Smooth muscle cell (in vitro differentiated cells): Measurements from ENCODE around the gene IFT20. TPM values are rescaled to one million over a fixed set of nuclear protein-coding genes. Genes with fewer than 3 reads are reported as not detected.

ENCODE experiments used
- DNase-seq: peaks from one replicate; lab custom pipeline; 2025; ENCODE audit not compliant: unreplicated experiment; lab: John Stamatoyannopoulos, UW
- H2AFZ ChIP-seq: fragments of 200-600 bp; sonication (generic); 2 replicates; pipeline ENCODE4 v1.6.0; 2016; ENCODE audit warnings: antibody characterized with exemption, low read depth, mild to moderate bottlenecking
- H3F3A ChIP-seq: fragments of 200-600 bp; sonication (generic); 2 replicates; pipeline ENCODE4 v1.6.0; 2017; ENCODE audit warnings: antibody characterized with exemption, low read depth
- H3K27ac ChIP-seq: fragments of 200-600 bp; sonication (generic); 2 replicates; pipeline ENCODE4 v1.5.1; 2016; ENCODE audit warnings: low read depth, mild to moderate bottlenecking
- H3K27me3 ChIP-seq: fragments of 200-600 bp; sonication (generic); 2 replicates; pipeline ENCODE4 v1.6.1; 2016; ENCODE audit warnings: low read depth, mild to moderate bottlenecking
- H3K36me3 ChIP-seq: fragments of 200-600 bp; sonication (generic); 2 replicates; pipeline ENCODE4 v1.5.1; 2016; ENCODE audit warnings: low read depth
- H3K4me1 ChIP-seq: fragments of 200-600 bp; sonication (generic); 2 replicates; pipeline ENCODE4 v1.5.1; 2016; ENCODE audit warnings: low read depth
- H3K4me2 ChIP-seq: fragments of 200-600 bp; sonication (generic); 2 replicates; pipeline ENCODE4 v1.6.0; 2016; ENCODE audit warnings: mild to moderate bottlenecking
- H3K4me3 ChIP-seq: fragments of 200-600 bp; sonication (generic); 2 replicates; pipeline ENCODE4 v1.5.1; 2016; ENCODE audit warnings: mild to moderate bottlenecking
- H3K79me2 ChIP-seq: fragments of 200-600 bp; sonication (generic); 2 replicates; pipeline ENCODE4 v1.6.0; 2016; ENCODE audit warnings: low read depth, mild to moderate bottlenecking
- H3K9ac ChIP-seq: fragments of 200-600 bp; sonication (generic); 2 replicates; pipeline ENCODE4 v1.6.0; 2016; ENCODE audit warnings: low read depth
- H3K9me3 ChIP-seq: fragments of 200-600 bp; sonication (generic); replicated peaks from 2 replicates; pipeline ENCODE4 v1.5.1; 2016; ENCODE audit warnings: low read depth
- H4K20me1 ChIP-seq: fragments of 200-600 bp; sonication (generic); 2 replicates; pipeline ENCODE4 v1.6.0; 2016; ENCODE audit warnings: low read depth
- WGBS: methylation state at CpG from one replicate; pipeline ENCODE4 v1.1.7; 2016; ENCODE audit warnings: low lambda C conversion rate; 5-methylcytosine and 5-hydroxymethylcytosine counted together
- polyA plus RNA-seq: library from polyadenylated mRNA; unstranded; fragments of >200 nt; fragmentation: Nextera tagmentation; extraction: Ambion mirVana; gene quantifications from 2 replicates; pipeline ENCODE4 v1.2.1, GENCODE V29; 2016
- total RNA-seq: library from RNA; depleted of rRNA; stranded (reverse); fragments of >200 nt; gene quantifications from 2 replicates; pipeline ENCODE4 v1.2.3, GENCODE V29; 2014
- TF ChIP-seq, protein P1 (sequence below): fragments of 200-600 bp; sonication (generic); IDR thresholded peaks from 2 replicates; pipeline ENCODE4 v1.5.1; 2017; ENCODE audit warnings: borderline replicate concordance, mild to moderate bottlenecking, antibody characterized with exemption; ENCODE audit not compliant: insufficient read depth, poor library complexity, severe bottlenecking

The IFT20 gene
- total and polyA plus RNA-seq, 2 experiments from 2014 or later: 49.8 to 88.9 TPM

DNA sequence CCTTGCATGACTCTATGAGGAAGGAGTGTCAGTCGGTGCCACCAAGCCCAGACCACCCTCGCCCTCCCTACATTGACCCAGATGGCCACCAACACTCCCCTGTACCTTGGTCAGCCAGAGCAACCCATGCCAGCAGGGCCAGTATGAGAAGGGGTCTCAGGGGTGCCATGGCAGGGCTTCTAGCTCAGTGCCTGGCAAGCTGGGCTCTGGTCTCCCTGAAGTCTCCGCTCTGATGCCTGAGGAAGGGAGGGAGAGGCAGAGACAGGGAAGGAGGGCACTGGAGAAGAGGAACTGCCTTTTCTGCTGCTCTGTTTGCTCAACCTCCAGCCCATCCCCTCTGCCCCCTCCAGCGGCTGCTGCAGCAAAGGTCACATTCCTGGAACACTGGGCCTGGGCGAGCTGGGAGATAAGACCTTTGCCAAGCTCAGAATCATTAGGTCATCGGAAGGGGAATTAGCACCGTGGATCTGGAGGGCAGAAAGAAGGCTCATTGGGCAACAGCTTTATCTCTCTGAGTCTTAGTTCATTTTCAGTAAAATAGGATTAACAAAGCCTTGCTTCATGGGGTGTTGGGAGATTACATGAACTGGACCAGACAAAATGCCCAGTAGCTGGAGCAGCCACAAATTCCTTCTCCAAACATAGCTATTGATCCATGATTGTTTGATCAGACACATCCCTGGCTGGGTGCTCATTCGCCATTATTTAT lies 34.9 kb upstream of the IFT20 start, which contains the start of gene VTN:
Gene VTN (minus strand): TSS at position 273 of the 709 bp plus-strand sequence. CDS start 104 bp downstream, at position 169.
- no peaks in the 10 kb centered on the region for H3K9me3 ChIP-seq
- no peak within 1 kb of the TSS for H2AFZ ChIP-seq
- peak within 1 kb of the TSS; percentile 67 for H3K27ac ChIP-seq
- TF ChIP-seq, protein P1, sequence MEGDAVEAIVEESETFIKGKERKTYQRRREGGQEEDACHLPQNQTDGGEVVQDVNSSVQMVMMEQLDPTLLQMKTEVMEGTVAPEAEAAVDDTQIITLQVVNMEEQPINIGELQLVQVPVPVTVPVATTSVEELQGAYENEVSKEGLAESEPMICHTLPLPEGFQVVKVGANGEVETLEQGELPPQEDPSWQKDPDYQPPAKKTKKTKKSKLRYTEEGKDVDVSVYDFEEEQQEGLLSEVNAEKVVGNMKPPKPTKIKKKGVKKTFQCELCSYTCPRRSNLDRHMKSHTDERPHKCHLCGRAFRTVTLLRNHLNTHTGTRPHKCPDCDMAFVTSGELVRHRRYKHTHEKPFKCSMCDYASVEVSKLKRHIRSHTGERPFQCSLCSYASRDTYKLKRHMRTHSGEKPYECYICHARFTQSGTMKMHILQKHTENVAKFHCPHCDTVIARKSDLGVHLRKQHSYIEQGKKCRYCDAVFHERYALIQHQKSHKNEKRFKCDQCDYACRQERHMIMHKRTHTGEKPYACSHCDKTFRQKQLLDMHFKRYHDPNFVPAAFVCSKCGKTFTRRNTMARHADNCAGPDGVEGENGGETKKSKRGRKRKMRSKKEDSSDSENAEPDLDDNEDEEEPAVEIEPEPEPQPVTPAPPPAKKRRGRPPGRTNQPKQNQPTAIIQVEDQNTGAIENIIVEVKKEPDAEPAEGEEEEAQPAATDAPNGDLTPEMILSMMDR: no peak
- H3K79me2 ChIP-seq: peaks cover 19% of the 10 kb centered on the region
- WGBS: 29% methylated on average over 8 of the region's 8 CpGs
- H3K4me2 ChIP-seq: peak within 1 kb of the TSS; percentile 94
- peak within 1 kb of the TSS; percentile 29 for H3K9ac ChIP-seq
- H3K4me1 ChIP-seq: peaks cover 20% of the 10 kb centered on the region
- peaks cover 30% of the 10 kb centered on the region for H4K20me1 ChIP-seq
- no peaks in the 10 kb centered on the region for H3K27me3 ChIP-seq
- no peaks in the 10 kb centered on the region for H3K36me3 ChIP-seq
- peak; percentile 20 for DNase-seq
- H3K4me3 ChIP-seq: peak within 1 kb of the TSS; percentile 68
- H3F3A ChIP-seq: peaks cover 5% of the 10 kb centered on the region

DNA sequence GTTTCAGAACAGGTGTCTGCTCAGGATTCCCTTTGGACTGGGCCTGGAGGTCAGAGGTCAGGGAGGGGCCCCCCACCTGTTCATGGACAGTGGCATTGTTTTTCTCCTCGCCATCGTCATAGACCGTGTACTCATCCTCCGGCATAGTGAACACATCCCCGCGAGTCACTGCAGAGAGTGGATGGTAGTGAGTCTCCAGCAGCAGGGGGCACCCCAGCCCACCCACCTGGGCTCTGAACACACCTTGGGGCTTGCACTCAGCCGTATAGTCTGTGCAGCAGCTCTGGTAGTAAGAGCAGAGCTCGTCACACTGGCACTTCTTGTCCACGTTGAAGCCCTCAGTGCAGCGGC lies 34.4 kb upstream of the IFT20 start:
- Histone ChIP-seq H3K27me3 (no peaks in the 10 kb centered on the region), H2AFZ (no peak overlapping the region), H3K79me2 (peaks cover 18% of the 10 kb centered on the region), H3K9me3 (no peaks in the 10 kb centered on the region), H4K20me1 (peaks cover 25% of the 10 kb centered on the region), H3K4me2 (peak overlapping the region; percentile 94), H3F3A (peaks cover 5% of the 10 kb centered on the region), H3K27ac (peak overlapping the region; percentile 67), H3K4me3 (peak overlapping the region; percentile 15), H3K9ac (no peak overlapping the region), H3K4me1 (peaks cover 20% of the 10 kb centered on the region), H3K36me3 (no peaks in the 10 kb centered on the region)
- 76% methylated on average over 10 of the region's 10 CpGs for WGBS
- TF ChIP-seq, protein P1: no peak
- no peak for DNase-seq

DNA sequence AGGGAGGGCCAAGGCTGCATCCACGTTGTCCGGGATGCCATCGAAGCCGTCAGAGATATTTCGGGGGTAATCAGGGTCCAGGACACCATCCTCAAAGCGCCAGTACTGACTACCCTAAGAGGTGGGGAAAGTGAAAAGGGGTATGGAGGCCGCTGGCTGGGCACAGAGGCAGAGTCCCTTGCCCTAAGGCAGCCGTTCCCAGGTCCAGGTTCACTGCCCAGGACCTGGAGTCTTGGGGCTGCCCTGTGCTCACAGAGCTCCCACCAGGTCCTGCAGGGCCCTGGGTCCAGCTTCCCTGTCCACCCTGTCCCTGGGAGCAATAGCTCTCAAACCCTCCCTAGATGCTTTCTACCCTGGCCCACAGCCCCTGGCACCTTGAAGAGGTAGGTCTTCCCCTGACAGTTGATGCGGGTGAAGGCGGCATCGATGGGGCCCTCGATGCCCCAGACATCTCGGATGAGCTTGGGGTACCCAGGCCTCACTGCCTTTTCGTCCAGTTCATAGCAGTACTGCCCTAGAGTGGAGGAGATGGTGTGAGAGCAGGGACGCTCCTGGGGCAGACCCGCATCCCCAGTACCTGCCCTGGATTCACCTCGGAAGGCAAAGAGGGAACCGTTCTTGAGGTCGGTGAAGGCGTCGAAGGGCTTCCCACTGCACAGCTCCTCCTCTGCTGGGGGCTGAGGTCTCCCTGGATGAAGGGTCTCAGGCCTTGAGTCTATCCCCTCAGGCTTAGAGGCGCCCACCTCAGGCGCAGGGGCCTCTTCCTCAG lies 33.8 kb upstream of the IFT20 start:
- H3F3A ChIP-seq: peaks cover 5% of the 10 kb centered on the region
- H3K9me3 ChIP-seq: no peaks in the 10 kb centered on the region
- TF ChIP-seq, protein P1: no peak
- H3K4me1 ChIP-seq: peaks cover 20% of the 10 kb centered on the region
- no peak for DNase-seq
- H3K4me2 ChIP-seq: peak overlapping the region; percentile 94
- 97% methylated on average over 23 of the region's 23 CpGs for WGBS
- H3K27me3 ChIP-seq: no peaks in the 10 kb centered on the region
- H3K36me3 ChIP-seq: no peaks in the 10 kb centered on the region
- H3K4me3 ChIP-seq: no peak overlapping the region
- peaks cover 13% of the 10 kb centered on the region for H3K79me2 ChIP-seq
- no peak overlapping the region for H2AFZ ChIP-seq
- no peak overlapping the region for H3K9ac ChIP-seq
- H4K20me1 ChIP-seq: peaks cover 19% of the 10 kb centered on the region
- no peak overlapping the region for H3K27ac ChIP-seq
